ENCODE measurements around the gene C12orf56. TPM values are rescaled to one million over a fixed set of nuclear protein-coding genes. Genes with fewer than 3 reads are reported as not detected.
"Not testable (repeated sequence)": the region's sequence is repeated elsewhere in the genome, so short reads cannot be mapped to it uniquely, and the experiment has no call there.

C12orf56 gene
- total RNA-seq, 1 donor from 2014 or later: 0.84 TPM

DNA sequence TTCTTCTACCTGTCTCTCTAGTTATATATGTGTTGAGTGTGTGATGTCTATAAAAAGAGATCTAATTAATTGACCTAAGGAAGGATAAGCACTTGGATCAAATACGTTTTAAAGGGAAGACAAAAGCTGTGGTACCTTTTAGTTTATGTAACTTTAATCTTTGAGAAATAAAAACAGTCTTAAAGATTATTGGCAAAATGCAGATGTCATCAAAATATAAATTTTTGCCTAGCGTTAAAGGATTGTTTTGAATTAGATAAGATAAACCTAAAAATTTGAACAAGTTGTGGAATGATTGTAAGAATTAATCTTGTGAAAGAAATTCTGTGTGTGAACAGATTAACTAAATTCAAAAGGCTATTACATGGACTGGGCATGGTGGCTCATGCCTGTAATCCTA lies 42.9 kb downstream of the C12orf56 start:
- Histone ChIP-seq H3K36me3 (ENCODE audit: control insufficient read depth, insufficient read depth, low read length) (no peaks in the 10 kb centered on the region), H3K27me3 (ENCODE audit: control insufficient read depth, insufficient read depth, low read length) (no peaks in the 10 kb centered on the region), H3K4me3 (ENCODE audit: low read depth, low read length) (no peak overlapping the region)
- DNase-seq (ENCODE audit: low read depth): no peak
- TF ChIP-seq, protein P1, sequence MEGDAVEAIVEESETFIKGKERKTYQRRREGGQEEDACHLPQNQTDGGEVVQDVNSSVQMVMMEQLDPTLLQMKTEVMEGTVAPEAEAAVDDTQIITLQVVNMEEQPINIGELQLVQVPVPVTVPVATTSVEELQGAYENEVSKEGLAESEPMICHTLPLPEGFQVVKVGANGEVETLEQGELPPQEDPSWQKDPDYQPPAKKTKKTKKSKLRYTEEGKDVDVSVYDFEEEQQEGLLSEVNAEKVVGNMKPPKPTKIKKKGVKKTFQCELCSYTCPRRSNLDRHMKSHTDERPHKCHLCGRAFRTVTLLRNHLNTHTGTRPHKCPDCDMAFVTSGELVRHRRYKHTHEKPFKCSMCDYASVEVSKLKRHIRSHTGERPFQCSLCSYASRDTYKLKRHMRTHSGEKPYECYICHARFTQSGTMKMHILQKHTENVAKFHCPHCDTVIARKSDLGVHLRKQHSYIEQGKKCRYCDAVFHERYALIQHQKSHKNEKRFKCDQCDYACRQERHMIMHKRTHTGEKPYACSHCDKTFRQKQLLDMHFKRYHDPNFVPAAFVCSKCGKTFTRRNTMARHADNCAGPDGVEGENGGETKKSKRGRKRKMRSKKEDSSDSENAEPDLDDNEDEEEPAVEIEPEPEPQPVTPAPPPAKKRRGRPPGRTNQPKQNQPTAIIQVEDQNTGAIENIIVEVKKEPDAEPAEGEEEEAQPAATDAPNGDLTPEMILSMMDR (IDR thresholded peaks at IDR 0.05; ENCODE audit: insufficient read depth, low read length, poor library complexity, severe bottlenecking): no peak

DNA sequence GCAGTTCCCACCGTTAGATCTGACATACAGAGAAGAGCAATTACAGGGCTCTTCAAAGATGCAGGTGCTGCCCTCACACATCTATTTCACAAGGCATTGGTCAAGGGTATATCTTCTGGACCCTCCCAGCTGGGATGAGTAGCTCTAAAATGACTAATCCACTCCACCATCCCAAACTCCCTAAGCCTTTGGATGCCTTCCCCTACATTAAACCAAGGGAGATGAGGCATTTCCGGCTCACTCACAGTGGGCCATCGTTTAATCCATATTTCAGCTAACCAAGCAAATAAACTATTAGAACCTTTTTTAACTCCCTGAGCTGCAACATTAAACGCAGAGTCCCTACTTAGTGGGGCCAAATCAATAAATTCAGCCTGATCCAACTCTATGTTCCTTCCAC lies 45.9 kb downstream of the C12orf56 start:
- DNase-seq (ENCODE audit: low read depth); H3K27me3 ChIP-seq (ENCODE audit: control insufficient read depth, insufficient read depth, low read length); H3K36me3 ChIP-seq (ENCODE audit: control insufficient read depth, insufficient read depth, low read length); H3K4me3 ChIP-seq (ENCODE audit: low read depth, low read length): not testable (repeated sequence)

DNA sequence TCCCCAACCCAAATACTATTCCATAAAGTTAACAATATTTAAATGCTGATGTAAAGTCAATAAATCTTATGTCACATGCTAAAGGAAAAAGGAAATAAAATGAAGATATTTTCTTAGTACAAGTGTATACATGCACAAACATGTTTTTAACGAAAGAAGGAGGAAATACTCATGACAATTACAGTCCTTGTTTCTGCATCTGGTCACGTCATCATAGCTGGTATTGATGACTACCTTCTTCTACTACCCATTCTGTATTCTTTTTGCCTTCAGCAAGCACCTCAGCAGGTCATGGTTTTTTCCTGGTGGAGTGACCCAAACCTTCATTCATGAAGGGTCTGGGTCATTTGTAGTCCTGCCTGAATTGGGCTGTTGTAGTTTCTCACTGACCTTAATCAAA lies 50.0 kb downstream of the C12orf56 start:
- H3K27me3 ChIP-seq (ENCODE audit: control insufficient read depth, insufficient read depth, low read length); DNase-seq (ENCODE audit: low read depth); H3K4me3 ChIP-seq (ENCODE audit: low read depth, low read length); H3K36me3 ChIP-seq (ENCODE audit: control insufficient read depth, insufficient read depth, low read length): not testable (repeated sequence)

DNA sequence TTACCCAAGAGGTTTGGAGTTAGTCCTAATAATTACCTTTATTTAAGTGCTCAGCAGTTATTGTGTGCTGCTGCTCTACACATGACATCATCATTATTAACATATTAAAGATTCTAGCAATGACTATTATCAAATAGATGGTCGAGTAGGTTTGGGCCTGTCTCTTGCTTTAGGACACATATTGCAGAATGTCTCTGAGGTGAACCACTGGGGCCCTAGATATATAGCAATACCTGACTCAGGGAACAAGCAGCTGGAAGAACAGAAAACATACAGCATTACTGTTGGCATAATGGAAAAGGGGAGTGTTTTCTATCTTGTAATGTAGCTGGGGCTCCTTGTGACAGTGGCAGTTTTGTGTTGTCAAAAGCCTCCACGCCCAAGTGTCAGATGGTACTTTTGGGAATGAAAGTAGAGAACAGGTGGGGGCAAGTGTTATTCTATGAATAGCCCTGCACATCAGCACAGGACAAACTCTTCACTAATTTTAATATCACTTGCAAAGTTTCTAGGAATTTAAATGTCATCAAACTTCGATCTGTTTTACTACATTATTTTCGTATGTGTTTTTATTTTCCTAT lies 54.6 kb downstream of the C12orf56 start:
- no peak for DNase-seq (ENCODE audit: low read depth)

DNA sequence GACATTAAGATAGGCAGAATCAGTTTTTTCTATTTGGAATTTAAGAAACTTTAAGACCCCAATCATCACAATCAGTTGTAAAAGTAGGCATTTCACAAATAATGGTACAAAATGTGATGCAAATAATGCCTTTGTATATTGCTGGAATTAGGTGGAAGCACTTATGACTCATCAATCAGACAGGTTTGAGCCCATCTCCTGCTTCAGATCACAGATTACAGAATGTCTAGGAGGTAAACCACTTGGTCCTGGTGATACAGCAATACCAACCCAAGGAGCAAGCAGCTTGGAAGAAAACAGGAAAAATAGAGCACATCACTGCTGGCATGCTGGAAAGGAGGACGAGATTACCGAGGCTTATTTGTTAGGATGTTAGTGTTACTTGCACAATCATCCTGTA lies 57.6 kb downstream of the C12orf56 start:
- TF ChIP-seq, protein P1 (IDR thresholded peaks at IDR 0.05; ENCODE audit: insufficient read depth, low read length, poor library complexity, severe bottlenecking): no peak
- Histone ChIP-seq H3K36me3 (ENCODE audit: control insufficient read depth, insufficient read depth, low read length) (no peaks in the 10 kb centered on the region), H3K27me3 (ENCODE audit: control insufficient read depth, insufficient read depth, low read length) (no peaks in the 10 kb centered on the region), H3K4me3 (ENCODE audit: low read depth, low read length) (no peak overlapping the region)
- DNase-seq (ENCODE audit: low read depth): no peak

More for the DNA sequence above, 54.6 kb downstream of the C12orf56 start:
- no peaks in the 10 kb centered on the region for H3K36me3 ChIP-seq (ENCODE audit: control insufficient read depth, insufficient read depth, low read length)
- TF ChIP-seq, protein P1 (IDR thresholded peaks at IDR 0.05; ENCODE audit: insufficient read depth, low read length, poor library complexity, severe bottlenecking): no peak
- no peak overlapping the region for H3K4me3 ChIP-seq (ENCODE audit: low read depth, low read length)
- no peaks in the 10 kb centered on the region for H3K27me3 ChIP-seq (ENCODE audit: control insufficient read depth, insufficient read depth, low read length)

DNA sequence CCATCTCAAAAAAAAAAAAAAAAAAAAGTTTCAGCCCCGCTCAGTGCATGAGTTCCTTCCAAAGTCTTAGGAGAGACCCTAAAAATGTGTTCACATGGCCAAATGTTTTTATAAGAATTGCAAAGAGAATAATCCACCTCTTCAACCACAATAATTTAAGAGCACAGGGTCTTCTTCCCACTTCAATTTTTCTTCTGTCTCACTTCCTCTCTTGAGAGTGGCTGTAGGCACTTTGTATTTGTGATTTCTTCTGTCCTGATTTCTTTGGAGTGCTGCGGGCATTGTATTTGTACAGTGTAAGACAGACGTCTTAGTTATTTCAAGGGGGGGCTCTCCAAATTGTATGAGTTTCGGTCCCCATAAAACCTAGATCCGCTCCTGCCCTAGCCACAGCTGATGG lies 58.3 kb downstream of the C12orf56 start:
- Histone ChIP-seq H3K4me3 (ENCODE audit: low read depth, low read length) (no peak overlapping the region), H3K36me3 (ENCODE audit: control insufficient read depth, insufficient read depth, low read length) (no peaks in the 10 kb centered on the region), H3K27me3 (ENCODE audit: control insufficient read depth, insufficient read depth, low read length) (no peaks in the 10 kb centered on the region)
- no peak for DNase-seq (ENCODE audit: low read depth)
- TF ChIP-seq, protein P1 (IDR thresholded peaks at IDR 0.05; ENCODE audit: insufficient read depth, low read length, poor library complexity, severe bottlenecking): no peak

DNA sequence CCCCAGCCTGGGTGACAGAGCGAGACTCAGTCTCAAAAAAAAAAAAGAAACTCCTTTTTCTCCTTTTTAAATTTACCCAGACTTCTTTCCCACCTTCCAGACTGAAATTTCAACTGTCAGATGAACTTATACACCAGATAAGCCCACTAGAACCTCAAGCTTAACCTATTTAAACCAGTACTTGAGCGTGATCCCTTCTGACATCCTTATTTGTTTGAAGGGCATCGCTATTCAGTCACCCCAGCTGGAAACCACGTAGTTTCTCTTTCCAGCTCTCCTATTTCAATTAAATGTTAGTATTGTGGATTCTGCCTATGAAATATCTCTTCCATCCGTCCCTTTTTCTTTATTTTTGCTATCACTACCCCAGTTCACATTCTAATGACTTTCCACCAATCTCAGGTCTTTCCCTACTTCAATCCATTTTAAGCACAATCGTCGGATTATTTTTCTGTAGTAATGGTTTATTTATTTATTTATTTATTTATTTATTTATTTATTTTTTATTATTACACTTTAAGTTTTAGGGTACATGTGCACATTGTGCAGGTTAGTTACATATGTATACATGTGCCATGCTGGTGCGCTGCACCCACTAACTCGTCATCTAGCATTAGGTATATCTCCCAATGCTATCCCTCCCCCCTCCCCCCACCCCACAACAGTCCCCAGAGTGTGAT lies 61.4 kb downstream of the C12orf56 start:
- H3K27me3 ChIP-seq (ENCODE audit: control insufficient read depth, insufficient read depth, low read length); H3K4me3 ChIP-seq (ENCODE audit: low read depth, low read length); DNase-seq (ENCODE audit: low read depth); H3K36me3 ChIP-seq (ENCODE audit: control insufficient read depth, insufficient read depth, low read length): not testable (repeated sequence)
